CD8-positive, alpha-beta memory T cell (primary cell): Measurements from ENCODE around the gene PLXNC1. TPM values are rescaled to one million over a fixed set of nuclear protein-coding genes. Genes with fewer than 3 reads are reported as not detected.

Source experiments
- CTCF ChIA-PET: fragments of 350-600 bp; sonication (Branson Sonifier 250); formaldehyde crosslinking; loops from one replicate; lab custom pipeline; 2021; ENCODE audit warnings: antibody characterized with exemption; lab: Charles Lee
- POLR2A ChIA-PET: fragments of 350-600 bp; sonication (Branson Sonifier 250); formaldehyde crosslinking; loops from one replicate; lab custom pipeline; 2021; ENCODE audit warnings: antibody characterized with exemption; lab: Charles Lee
- DNase-seq, 5 donors: peaks; one replicate each; pipeline versions ENCODE4 v3.0.0 to v3.0.0-alpha.2; 2020 to 2022; ENCODE audit warnings: mixed read lengths in 1 of 5
- H3K27ac ChIP-seq: one replicate; pipeline ENCODE4 v1.7.0; 2013; ENCODE audit warnings: low read depth, mild to moderate bottlenecking, low read length, moderate library complexity
- H3K27me3 ChIP-seq: 2 replicates; pipeline ENCODE4 v1.7.0; 2013; ENCODE audit warnings: low read length, mild to moderate bottlenecking; ENCODE audit not compliant: insufficient read depth, poor library complexity, severe bottlenecking
- H3K36me3 ChIP-seq: 2 replicates; pipeline ENCODE4 v1.7.0; 2013; ENCODE audit warnings: mild to moderate bottlenecking, low read length, moderate library complexity; ENCODE audit not compliant: insufficient read depth
- H3K4me1 ChIP-seq: 2 replicates; pipeline ENCODE4 v1.7.0; 2013; ENCODE audit warnings: mild to moderate bottlenecking, low read length, moderate library complexity; ENCODE audit not compliant: insufficient read depth
- H3K4me3 ChIP-seq: 2 replicates; pipeline ENCODE4 v1.7.0; 2013; ENCODE audit warnings: mild to moderate bottlenecking, low read length
- H3K9me3 ChIP-seq: 2 replicates; pipeline ENCODE4 v1.7.0; 2013; ENCODE audit warnings: mild to moderate bottlenecking, low read length
- H3K27ac Mint-ChIP-seq, 8 donors: one replicate each; pipeline ENCODE4 v1.8.0; 2020 to 2021; ENCODE audit warnings: mixed read lengths in 8 of 8, mild to moderate bottlenecking in 6 of 8, inconsistent platforms in 3 of 8, moderate library complexity in 3 of 8
- H3K27me3 Mint-ChIP-seq, 2 donors: one replicate each; pipeline ENCODE4 v1.8.0; 2020 to 2021; ENCODE audit warnings: mixed read lengths in 2 of 2, mild to moderate bottlenecking in 1 of 2, moderate library complexity in 1 of 2
- H3K36me3 Mint-ChIP-seq, 3 donors: one replicate each; pipeline ENCODE4 v1.8.0; 2020 to 2021; ENCODE audit warnings: mixed read lengths in 3 of 3, inconsistent platforms in 1 of 3, mild to moderate bottlenecking in 1 of 3
- H3K4me1 Mint-ChIP-seq, 3 donors: one replicate each; pipeline ENCODE4 v1.8.0; 2020 to 2021; ENCODE audit warnings: mixed read lengths in 3 of 3, inconsistent platforms in 1 of 3, mild to moderate bottlenecking in 1 of 3
- H3K4me3 Mint-ChIP-seq, 7 donors: one replicate each; pipeline ENCODE4 v1.8.0; 2020 to 2021; ENCODE audit warnings: mixed read lengths in 7 of 7, mild to moderate bottlenecking in 6 of 7, moderate library complexity in 4 of 7, inconsistent platforms in 2 of 7
- H3K9me3 Mint-ChIP-seq, 5 donors: one replicate each; pipeline ENCODE4 v1.8.0; 2020 to 2022; ENCODE audit warnings: mixed read lengths in 5 of 5, mild to moderate bottlenecking in 3 of 5, moderate library complexity in 2 of 5, inconsistent platforms in 1 of 5
- polyA plus RNA-seq: library from polyadenylated mRNA; unstranded; fragments of 300-500 nt; fragmentation: Illumina TruSeq; gene quantifications from one replicate; pipeline ENCODE4 v1.2.3, GENCODE V29; 2021
- total RNA-seq, 2 experiments: library from RNA; stranded (reverse); gene quantifications; one replicate each; pipeline ENCODE4 v1.2.3, GENCODE V29; 2021

Gene PLXNC1
- total and polyA plus RNA-seq, 3 experiments from 2014 or later, result 5.0 to 8.1 (median 5.6) TPM

GRCh38 chr12:94163850-94164249 lies 15.5 kb downstream of the PLXNC1 start:
- CTCF ChIA-PET, result no interaction called here
- no peak for DNase-seq
- no peaks in the 10 kb centered on the region for H3K9me3 ChIP-seq

DNA sequence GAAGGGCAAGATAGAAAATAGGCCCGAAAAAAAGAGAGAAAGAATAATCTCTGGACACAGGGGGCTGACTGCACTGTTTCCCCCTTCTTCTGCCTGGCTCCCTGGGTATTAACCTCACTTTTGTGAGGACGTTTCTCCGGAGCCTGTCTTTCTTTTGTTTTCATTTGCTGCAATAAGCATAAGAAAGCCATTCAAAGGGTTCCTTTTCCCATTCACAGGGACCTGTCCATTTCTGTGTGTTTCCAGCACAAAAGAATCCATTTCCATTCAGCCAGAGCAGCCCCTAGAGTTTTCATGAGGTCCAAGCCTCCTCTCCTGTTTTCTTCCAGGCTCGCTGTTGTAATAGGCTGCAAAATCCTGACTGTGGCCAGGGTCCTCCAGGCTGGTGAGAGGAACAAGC lies 16.8 kb downstream of the PLXNC1 start:
- Mint-ChIP-seq H3K27me3 (no peaks in the 10 kb centered on the region), H3K27ac (peak overlapping the region in 1 of 8 donors; percentile 4), H3K9me3 (no peaks in the 10 kb centered on the region), H3K36me3 (peaks cover 2 to 10% (median 5%) of the 10 kb centered on the region in 3 donors), H3K4me1 (peaks cover 8 to 19% (median 16%) of the 10 kb centered on the region in 3 donors), H3K4me3 (no peak overlapping the region)
- Histone ChIP-seq H3K27ac (no peak overlapping the region), H3K4me1 (peaks cover 8% of the 10 kb centered on the region), H3K9me3 (no peaks in the 10 kb centered on the region), H3K36me3 (no peaks in the 10 kb centered on the region), H3K27me3 (no peaks in the 10 kb centered on the region), H3K4me3 (no peak overlapping the region)
- no peak for DNase-seq
- POLR2A ChIA-PET, result interaction anchor here (0.6 kb wide), 1 partner anchor 35 kb away, joined by 4 read pairs; no protein-coding TSS in a partner anchor
- CTCF ChIA-PET, result no interaction called here

More at GRCh38 chr12:94163850-94164249, 15.5 kb downstream of the PLXNC1 start:
- Histone ChIP-seq H3K27me3 (no peaks in the 10 kb centered on the region), H3K4me1 (no peaks in the 10 kb centered on the region), H3K27ac (no peak overlapping the region), H3K36me3 (no peaks in the 10 kb centered on the region), H3K4me3 (no peak overlapping the region)
- H3K36me3 Mint-ChIP-seq, result peaks cover 0 to 5% (median 1%) of the 10 kb centered on the region in 3 donors
- no peaks in the 10 kb centered on the region for H3K9me3 Mint-ChIP-seq
- no peak overlapping the region for H3K4me3 Mint-ChIP-seq
- POLR2A ChIA-PET, result no interaction called here
- H3K4me1 Mint-ChIP-seq, result peaks cover 3 to 18% (median 7%) of the 10 kb centered on the region in 3 donors
- H3K27me3 Mint-ChIP-seq, result no peaks in the 10 kb centered on the region
- no peak overlapping the region for H3K27ac Mint-ChIP-seq

GRCh38 chr12:94165670-94166364 lies 17.4 kb downstream of the PLXNC1 start:
- no peak overlapping the region for H3K27ac ChIP-seq
- H3K9me3 ChIP-seq, result no peaks in the 10 kb centered on the region
- Mint-ChIP-seq H3K9me3 (no peaks in the 10 kb centered on the region), H3K4me1 (peaks cover 12 to 21% (median 20%) of the 10 kb centered on the region in 3 donors), H3K27ac (no peak overlapping the region), H3K4me3 (no peak overlapping the region), H3K27me3 (no peaks in the 10 kb centered on the region), H3K36me3 (peaks cover 5 to 16% (median 9%) of the 10 kb centered on the region in 3 donors)
- ChIA-PET CTCF (interaction anchor here (0.9 kb wide), 1 partner anchor 596 kb away, joined by 3 read pairs; no protein-coding TSS in a partner anchor), POLR2A (no interaction called here)
- peaks cover 8% of the 10 kb centered on the region for H3K4me1 ChIP-seq
- no peaks in the 10 kb centered on the region for H3K36me3 ChIP-seq
- DNase-seq, result no peak
- H3K27me3 ChIP-seq, result no peaks in the 10 kb centered on the region
- no peak overlapping the region for H3K4me3 ChIP-seq

GRCh38 chr12:94167071-94167755 lies 18.8 kb downstream of the PLXNC1 start:
- CTCF ChIA-PET, result no interaction called here

DNA sequence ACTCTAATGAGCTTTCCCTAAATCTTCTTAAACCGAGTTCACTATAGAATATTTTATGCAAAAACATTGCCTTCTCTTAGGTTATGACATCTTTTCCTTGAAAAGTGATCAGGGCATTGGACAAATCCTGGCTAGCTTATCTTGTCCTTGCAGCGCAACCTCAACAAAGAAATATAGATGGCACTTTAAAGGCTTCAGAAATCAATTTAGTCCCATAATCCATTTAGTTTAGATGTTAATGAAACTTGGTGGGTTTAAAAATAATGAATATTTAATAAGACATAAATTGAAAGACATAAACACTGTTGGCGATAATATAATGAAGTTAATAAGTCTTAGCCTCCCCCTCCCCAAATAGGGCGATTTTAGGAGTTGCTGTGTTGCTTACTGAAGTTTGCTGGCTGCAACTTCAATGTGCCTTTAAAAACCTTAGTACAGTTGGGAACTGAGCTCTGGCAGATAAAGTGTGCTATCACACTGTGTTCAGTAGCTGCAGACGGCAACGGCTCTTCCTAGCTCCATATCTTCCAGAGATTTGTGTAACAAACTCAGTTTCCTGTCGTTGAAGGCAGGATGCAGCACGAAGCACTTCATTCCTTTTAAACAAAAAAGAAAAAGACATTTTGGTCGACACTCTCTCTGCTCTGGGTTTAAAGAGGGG lies 19.5 kb downstream of the PLXNC1 start:
- Histone ChIP-seq H3K4me3 (no peak overlapping the region), H3K36me3 (no peaks in the 10 kb centered on the region), H3K27ac (no peak overlapping the region), H3K4me1 (peaks cover 8% of the 10 kb centered on the region), H3K27me3 (no peaks in the 10 kb centered on the region), H3K9me3 (no peaks in the 10 kb centered on the region)
- Mint-ChIP-seq H3K4me3 (no peak overlapping the region), H3K27me3 (no peaks in the 10 kb centered on the region), H3K4me1 (peaks cover 14 to 22% (median 21%) of the 10 kb centered on the region in 3 donors), H3K27ac (peak overlapping the region in 3 of 8 donors; percentile 34 to 84 (median 46)), H3K36me3 (peaks cover 5 to 16% (median 5%) of the 10 kb centered on the region in 3 donors), H3K9me3 (no peaks in the 10 kb centered on the region)
- DNase-seq, result no peak
- POLR2A ChIA-PET, result no interaction called here
- CTCF ChIA-PET, result no interaction called here

More at GRCh38 chr12:94167071-94167755, 18.8 kb downstream of the PLXNC1 start:
- Histone ChIP-seq H3K4me1 (peaks cover 8% of the 10 kb centered on the region), H3K4me3 (no peak overlapping the region), H3K27ac (no peak overlapping the region), H3K27me3 (no peaks in the 10 kb centered on the region), H3K9me3 (no peaks in the 10 kb centered on the region), H3K36me3 (no peaks in the 10 kb centered on the region)
- Mint-ChIP-seq H3K27me3 (no peaks in the 10 kb centered on the region), H3K4me3 (no peak overlapping the region), H3K4me1 (peaks cover 12 to 21% (median 20%) of the 10 kb centered on the region in 3 donors), H3K27ac (peak overlapping the region in 2 of 8 donors; percentile 24 to 46), H3K36me3 (peaks cover 5 to 16% (median 7%) of the 10 kb centered on the region in 3 donors), H3K9me3 (no peaks in the 10 kb centered on the region)
- POLR2A ChIA-PET, result no interaction called here
- no peak for DNase-seq

DNA sequence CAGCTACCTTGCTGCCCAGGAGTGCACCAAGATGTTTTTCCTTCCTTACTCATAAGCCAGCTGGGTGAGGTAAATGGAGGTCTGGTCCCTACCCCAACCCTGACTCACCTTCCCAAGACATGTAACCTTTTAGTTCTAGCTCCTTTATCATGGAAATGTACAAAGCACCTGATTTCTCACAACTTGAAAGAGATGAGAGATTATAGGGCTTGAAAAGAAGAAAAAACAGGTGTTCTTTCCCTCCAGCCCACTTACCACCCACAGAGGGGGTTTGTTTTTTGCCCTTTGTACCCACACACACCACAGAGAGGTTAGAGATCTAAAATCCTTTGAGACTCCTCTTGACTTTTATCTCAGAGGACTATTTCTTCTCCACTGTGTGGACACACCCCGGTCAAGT lies 21.1 kb downstream of the PLXNC1 start:
- POLR2A ChIA-PET, result no interaction called here
- Histone ChIP-seq H3K27ac (no peak overlapping the region), H3K36me3 (no peaks in the 10 kb centered on the region), H3K27me3 (no peaks in the 10 kb centered on the region), H3K4me1 (peaks cover 24% of the 10 kb centered on the region), H3K4me3 (no peak overlapping the region), H3K9me3 (no peaks in the 10 kb centered on the region)
- peaks cover 5 to 16% (median 5%) of the 10 kb centered on the region in 3 donors for H3K36me3 Mint-ChIP-seq
- H3K4me1 Mint-ChIP-seq, result peaks cover 29 to 38% (median 35%) of the 10 kb centered on the region in 3 donors
- no peaks in the 10 kb centered on the region for H3K9me3 Mint-ChIP-seq
- no peaks in the 10 kb centered on the region for H3K27me3 Mint-ChIP-seq
- CTCF ChIA-PET, result no interaction called here
- H3K4me3 Mint-ChIP-seq, result no peak overlapping the region
- peak overlapping the region in 3 of 8 donors; percentile 14 to 36 (median 33) for H3K27ac Mint-ChIP-seq
- peak in 1 of 5 donors; percentile 9 for DNase-seq

DNA sequence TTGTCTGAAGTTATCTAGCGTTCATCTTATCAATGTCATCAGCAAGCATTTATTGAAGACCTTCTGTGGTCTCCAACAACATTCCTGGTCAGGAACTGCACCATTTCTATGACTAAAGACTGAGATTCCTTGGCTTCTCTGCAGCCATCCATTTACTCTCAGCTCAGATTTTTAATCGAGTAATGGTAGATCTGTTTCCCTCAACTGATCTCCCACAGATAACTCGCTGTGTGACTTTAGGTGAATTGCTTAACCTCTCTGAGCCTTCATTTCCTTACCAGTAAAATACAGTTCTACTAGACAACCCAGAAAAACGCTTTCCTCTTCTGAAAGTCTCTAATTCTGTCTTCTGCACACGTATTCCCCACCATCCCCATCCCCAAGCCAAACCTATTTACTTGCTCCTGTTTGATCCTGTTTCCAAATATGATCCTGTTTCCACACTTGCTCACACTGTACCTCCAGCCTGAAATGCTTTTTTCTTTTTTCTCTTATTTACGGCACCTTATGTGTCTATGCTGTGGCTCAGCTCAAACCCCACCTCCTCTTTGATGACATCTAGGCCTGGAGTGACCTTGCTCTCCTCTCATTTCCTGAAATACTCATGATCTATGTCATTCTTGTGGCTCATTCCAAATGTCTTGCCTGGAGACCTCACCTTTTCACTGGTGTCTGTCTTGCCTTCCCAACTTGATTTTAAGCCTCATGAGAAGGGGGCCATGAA lies 21.8 kb downstream of the PLXNC1 start:
- H3K9me3 ChIP-seq, result no peaks in the 10 kb centered on the region
- Mint-ChIP-seq H3K36me3 (peaks cover 5 to 16% (median 5%) of the 10 kb centered on the region in 3 donors), H3K4me3 (no peak overlapping the region), H3K27me3 (no peaks in the 10 kb centered on the region), H3K9me3 (no peaks in the 10 kb centered on the region), H3K4me1 (peaks cover 31 to 45% (median 42%) of the 10 kb centered on the region in 3 donors), H3K27ac (peak overlapping the region in 3 of 8 donors; percentile 18 to 92 (median 33))
- H3K27ac ChIP-seq, result no peak overlapping the region
- no peak overlapping the region for H3K4me3 ChIP-seq
- ChIA-PET POLR2A (no interaction called here), CTCF (no interaction called here)
- no peaks in the 10 kb centered on the region for H3K27me3 ChIP-seq
- no peaks in the 10 kb centered on the region for H3K36me3 ChIP-seq
- peaks cover 31% of the 10 kb centered on the region for H3K4me1 ChIP-seq
- no peak for DNase-seq
